HS-27A (cell line): ENCODE results near the gene USH2A.
A peak's percentile ranks its signal among the peaks of the same experiment; 100 is the strongest.

Source experiments
- DNase-seq: peaks from one replicate; pipeline ENCODE4 v3.0.0-alpha.2; 2012; ENCODE audit warnings: low read depth, missing footprints

Gene USH2A

DNA sequence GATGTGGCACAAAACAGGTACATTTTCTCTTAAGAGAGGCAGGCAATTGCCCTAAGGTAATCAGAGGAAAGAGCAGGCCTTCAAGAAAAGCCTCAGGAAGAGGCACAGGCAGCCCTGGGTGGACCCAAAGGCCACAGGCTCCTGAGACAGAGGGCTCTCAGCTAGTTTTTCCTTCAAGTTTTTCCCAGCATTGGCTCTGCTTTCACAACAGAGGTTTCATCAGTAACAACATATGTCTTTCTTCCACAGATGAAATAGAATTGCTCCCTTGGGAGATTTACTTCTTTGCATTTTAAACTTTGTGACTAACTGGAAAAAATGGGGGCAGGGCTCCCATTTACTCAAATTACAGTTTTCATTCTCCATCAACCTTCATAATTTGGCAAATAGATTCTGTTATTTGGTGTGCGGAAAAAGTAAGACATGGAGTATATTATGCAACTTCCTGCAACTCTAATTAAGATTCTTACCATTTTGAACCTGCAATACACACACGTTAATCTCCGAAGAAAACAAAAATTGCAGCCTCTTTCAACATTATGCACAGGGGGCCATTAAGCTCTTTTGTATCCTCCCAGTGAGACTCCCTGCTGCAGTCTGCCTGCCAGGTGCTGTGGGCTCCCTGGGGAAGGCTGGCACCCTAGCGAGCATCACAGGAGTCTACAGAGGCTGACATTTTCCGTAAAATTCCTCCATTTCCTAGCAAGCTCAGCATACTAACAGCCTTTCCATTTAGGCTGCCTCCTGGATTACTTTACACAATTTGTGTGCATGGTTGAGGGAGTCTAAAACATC, 282.3 kb downstream of the USH2A start:
- DNase-seq: no peak

DNA sequence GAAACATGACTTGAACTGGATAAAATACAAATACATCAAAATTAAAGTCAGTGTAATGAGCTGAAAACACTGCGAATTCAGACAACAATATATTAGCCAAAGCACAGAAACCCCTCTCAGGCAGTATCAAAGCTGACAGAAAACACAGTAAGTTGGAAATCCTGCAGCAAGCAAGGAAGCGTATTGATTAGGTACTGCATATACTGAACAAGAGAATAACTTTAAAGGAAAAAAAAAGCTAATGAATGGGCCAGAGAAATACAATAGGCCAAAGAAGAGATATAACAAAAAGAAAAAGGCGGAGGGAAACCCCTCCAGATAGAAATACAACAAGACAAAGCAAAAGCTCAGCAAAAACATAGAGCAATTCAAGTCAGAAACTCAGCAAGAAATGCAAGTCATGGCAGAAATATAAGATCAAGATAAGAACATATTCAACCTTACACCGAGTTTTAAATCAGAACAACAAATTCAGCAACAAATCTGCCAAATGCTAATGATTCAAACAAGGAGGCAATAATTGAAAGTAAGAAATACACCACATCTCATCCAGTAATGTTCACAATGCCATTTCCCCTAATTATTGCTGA, 299.0 kb downstream of the USH2A start:
- DNase-seq: no peak

DNA sequence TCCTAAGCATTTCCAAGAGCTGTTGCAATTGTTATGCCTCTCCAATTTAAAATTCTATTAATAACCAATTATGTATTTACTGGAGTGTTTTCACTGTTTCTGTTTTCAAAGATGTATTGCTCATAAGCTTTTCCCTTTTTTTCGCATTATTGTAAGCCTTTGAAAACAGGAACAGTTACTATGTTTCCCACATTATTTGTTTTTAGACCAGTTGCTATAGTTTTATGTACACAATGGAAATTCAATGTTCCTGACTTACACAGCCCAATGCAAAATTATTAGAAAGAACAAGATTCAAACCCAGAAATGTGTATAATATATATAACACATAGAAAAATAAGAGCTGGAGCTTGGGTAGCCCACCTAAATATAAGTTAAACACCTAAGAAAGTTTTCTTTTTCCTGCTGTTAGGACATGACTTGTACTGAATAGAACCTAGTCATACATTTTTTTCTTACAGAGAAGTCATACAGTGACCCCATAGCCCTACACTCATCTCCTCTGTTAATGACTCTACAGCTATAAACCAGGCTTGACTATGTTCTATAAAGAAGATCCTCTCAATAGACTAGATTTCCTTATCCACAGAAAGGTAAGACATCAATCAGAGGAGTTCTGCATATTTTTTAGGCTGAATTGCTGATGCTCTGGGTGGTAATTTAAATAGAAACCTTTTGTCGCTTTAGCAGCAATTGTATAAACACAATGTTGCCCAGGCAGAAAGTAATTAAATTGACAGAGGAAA, 299.6 kb downstream of the USH2A start:
- DNase-seq: no peak

DNA sequence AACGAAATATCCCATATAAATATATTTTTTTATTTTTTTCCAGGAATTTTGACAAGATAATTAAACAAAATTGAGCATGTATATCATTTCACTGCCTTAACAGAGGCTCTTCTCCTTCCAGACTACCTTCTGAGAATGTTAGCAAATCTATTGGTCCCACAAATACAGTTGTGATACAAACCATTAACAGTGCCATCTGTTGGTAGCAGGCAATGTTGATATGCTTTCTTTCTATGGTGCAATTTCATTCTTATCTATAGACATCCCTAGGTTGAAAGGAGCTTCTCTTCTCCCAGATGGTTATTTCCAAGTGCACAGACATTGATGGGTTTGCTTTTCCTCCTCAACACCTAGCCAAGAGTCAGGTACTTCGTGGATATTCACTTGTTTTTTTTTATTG, 303.6 kb downstream of the USH2A start:
- peak; percentile 14 for DNase-seq

DNA sequence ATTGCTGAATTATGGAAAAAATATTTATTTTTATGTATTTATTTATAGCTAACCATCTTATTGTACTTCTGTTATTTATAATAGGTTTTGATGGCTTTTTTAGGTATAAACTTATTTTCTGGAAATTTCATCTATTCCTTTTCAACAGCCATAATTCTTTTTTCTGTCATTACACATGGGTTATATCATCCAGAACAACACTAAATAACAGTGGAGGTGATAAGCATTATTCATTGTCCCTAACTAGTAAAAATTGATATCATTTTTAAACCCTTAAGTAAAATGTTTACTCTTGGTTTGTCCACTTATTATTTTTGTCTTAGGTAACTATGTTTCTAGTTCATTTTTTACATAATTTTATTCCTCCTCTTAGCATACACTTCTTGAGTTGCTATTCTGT, 309.1 kb downstream of the USH2A start:
- DNase-seq: no peak

DNA sequence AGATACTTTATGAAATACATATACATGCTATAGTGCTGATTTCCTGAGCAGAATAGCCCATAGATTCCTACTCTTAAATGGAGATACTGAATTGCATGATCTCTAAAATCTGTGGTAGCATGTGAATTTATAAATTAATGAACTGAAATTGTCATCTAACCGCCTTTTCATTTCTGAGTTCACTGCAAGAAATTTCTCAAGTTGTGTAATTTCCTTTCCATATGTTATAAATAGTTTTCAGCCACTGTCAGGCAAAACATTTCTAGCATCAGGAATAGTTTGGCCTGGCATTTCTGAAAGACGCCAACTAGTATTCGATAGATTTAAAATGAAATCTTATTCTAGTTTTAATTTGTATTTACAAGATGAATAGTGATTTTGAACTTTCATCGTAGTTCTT, 310.1 kb downstream of the USH2A start:
- DNase-seq: no peak

DNA sequence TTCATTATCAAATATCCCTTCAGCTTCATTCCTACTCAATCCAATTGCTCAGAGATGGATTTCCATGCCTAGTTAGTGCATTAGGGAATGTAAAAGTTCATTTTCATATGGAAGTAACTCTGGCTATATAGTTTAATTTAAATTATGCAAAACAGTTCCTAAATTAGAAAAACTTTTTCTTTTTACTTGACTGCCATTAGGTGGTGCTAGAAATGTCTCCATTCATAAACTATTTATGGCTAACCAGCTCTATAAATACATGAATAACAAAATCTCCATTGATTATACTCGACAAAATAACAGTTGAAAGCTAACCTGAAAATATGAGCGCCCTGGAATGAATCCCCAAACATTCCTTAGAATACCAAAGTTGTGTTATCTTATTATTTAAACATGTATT, 311.4 kb downstream of the USH2A start:
- no peak for DNase-seq

DNA sequence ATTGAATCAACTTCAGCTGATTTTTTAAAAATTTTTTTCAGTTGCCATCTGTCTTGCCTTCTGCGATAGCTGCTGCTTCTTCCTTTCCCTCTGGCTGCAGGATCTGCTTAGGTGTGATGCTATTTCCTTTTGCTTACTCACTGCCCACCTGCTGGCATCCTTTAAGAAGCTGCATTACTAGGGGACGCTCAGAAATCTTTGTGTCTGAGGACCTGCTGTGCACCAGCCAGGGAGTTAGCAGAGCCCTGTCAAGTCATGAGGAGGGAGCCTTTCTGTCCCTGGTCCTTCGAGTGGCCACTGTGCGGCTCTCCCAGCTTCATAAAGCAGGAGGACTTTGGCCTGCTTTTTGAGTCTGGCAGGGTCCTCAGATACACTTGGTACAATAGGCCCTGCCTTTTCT, 327.8 kb downstream of the USH2A start:
- DNase-seq: no peak

DNA sequence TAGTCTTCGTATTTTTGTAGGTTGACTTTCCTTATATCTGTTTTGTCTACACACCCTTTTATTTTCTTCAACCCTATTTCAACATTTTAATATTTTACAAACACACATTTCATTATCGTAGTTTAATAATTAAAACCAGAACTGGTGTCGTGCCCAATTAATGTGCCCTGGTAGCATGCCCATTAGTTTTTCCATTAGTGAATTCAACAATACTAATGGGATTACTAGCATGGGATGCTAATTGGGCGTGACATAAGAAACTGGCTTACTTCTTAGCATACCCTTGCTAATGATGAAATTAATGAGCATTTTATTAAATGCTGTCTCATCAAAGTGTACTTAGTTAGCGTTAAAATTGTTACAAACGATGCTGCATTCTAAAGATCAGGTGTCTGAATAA, 332.7 kb downstream of the USH2A start:
- DNase-seq: no peak

DNA sequence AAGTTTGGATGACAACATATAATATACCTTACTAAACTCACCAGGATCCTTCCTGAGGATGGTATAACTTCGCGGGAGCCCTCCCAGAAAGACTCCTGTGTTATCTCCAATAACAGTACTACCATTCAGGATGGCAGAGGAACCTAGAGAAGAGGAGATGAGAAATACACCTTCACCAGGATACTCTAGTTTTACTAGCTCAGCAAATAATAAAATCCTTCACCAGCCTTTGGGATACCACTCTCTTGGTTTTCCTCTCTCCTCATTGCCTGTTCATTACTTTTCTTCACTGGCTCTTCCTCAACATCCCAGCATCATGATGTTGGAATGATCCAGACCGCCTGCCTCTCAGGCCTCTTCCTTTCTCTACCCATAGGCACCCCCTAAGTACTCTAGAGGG, 336.6 kb downstream of the USH2A start:
- DNase-seq: no peak

DNA sequence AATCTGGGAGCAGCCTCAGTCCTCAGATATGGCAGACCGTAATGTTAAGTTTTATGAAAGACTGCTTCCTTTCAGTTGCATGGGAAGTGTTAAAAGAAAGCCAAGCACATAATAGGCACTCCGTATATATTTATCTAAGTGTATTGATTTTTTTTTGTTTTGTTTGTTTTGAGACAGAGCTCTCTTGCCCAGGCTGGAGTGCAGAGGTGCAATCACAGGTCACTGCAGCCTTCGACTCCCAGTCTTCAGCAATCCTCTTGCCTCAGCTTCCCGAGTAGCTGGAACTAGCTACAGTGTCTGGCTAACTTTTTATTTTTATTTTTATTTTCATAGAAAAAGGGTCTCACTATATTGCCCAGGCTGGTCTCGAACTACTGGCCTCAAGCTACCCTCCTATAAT, 341.8 kb downstream of the USH2A start:
- DNase-seq: no peak

DNA sequence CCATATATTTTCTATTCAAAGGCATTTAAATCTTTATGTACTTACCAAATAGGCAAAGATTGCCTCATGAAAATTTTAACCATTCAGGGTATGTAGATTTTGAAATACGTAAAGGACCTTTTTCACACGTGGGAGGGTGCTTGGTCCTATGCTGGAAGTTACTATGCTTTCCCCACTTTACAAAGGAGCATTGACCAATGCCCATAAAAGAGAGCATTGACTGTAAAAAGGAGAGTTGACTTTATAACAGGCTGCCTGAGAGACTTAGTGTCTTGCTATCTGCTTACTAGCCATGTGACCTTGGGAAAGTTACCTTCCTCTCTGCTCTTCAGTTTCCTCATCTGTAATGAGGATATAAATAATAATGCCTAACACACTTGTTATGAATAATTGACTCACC, 346.5 kb downstream of the USH2A start:
- no peak for DNase-seq

DNA sequence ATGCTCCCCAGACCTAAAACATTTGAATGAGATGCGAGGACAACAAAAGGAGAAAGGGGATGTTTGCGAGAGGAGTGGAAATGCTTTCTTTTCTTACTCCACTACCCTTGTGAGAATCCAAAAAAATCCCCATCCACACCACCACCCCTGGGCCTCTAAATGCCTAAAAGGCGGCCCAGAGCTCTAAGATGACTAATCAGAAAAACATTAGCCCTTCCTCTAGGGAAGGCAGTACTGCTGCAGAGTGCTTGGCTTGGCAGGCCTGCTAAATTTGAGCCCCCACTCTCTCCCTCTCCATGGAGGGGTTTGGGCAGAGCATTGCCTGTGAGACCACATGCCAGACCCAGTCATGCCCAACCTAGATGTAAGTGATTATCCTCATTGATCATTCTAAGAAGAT, 347.9 kb downstream of the USH2A start:
- DNase-seq: peak; percentile 52

DNA sequence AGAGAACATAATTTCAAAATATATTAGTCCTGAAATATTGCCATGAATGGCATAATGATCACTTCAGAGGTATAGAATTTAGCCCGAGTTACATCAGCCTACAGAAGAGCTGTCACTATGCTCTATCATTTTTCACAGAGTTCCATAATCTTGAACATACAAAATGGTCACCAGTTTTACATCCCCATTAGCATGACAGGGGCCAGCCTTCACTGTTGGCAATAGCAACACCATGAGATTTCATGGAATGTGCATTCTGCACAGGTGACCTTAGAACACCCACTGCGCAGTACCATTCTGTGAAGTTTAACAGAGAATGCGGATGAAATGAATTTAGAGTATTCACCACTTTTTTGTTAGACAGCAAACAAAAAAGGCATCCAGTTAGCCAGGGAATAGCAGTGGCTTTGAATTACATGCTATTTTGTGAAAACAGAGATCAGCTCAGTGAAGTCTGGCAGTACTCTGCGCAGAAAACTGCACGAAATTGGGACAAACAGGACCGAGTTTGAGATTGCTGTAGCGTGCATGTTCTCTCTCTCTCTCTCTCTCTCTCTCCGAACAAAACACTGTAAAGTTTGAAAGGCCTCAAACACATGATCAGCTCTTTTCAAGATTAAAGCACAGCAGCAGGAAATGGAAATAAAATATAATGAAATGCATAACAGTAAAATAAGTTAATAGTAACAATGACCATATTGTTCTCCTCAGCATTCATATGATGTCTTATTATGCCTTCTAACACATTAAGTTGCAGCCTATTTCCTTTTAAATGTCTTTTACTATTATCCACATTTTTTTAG, 349.3 kb downstream of the USH2A start:
- DNase-seq: no peak

DNA sequence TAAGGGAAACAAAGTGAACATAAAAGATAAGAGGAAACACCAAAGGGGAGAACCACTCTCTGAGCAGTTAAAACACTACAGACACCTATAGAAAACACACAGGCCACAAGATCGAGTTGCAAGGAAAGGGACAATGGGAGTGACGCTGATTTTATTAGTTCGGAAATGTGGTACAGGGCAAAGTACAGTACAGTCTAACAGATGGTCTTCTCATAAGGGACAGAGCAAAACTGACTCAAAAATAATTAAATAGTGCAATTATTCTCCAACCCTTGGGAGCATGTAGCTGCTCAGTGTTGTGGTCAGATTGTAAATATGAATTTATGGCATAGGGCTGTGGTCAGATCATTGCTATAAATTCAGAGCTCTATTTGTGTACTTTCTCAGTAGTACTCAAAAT, 352.0 kb downstream of the USH2A start:
- no peak for DNase-seq

DNA sequence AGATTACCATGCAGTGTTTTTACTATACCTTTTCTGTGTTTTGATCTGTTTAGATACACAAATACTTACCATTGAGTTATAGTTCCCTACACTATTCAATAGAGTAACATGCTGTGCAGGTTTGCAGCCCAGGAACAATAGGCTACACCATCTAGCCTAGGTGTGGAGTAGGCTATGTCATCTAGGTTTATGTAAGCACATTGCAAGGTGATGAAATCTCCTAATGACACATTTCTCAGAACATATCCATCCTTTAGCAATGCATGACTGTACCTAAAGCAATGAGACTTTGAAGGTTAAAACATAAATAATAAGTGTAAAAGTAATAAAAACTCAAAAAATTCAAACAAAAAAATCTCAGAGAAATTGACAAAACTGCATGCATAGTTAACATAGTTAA, 358.6 kb downstream of the USH2A start:
- DNase-seq: no peak

DNA sequence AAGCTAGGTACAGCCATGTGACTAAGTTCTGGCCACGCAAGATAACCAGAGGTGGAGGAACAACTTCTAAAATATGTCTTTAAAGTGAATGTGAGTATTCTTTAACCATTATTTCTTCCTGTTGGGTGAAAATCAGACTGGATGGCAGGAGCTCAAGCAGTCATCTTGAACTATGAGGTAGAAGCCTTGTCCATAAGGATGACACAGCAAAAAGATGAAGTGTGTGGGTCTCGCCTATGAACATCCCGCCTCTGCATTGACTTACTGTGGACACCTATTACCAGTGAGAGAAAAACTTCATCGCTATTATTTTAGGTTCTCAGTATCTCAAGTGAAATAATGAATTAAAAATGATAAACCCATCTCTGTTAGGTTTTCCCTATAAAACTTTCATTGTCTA, 365.3 kb downstream of the USH2A start:
- no peak for DNase-seq

DNA sequence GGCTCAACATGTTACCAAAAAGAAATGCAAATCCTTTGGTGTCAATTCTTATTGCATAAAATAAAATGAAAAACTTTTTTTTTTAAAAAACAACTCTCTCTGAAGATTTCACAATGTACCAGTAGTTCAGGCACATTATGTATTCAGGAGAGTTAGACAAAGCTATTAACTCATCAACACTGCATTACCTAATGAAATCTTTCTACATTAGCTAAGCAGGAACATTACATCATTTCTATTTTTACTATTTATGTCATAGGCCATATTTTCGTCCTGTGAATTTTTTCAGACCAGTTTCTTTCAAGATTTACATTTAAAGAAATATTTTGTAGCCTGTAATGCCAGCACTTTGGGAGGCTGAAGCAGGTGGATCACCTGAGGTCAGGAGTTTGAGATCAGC, 366.2 kb downstream of the USH2A start:
- no peak for DNase-seq

DNA sequence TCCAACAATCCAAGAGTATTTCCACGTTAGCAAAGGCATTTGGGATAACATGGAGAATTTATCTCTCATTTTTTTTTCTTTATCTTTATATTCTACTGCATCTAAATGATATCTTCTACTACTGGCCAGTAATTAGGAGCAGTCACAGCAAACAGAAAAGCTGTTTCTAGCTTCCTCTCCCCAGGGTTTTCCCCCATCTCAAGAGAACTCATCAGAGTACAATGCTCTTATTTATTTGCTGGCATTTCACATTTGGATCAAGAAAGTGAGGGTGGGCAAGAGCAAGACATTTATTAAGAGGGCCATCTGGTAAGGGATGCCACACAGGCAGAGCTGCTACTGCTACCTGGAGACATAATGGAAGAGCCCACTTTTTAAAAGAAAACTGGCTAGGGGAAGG, 368.2 kb downstream of the USH2A start:
- no peak for DNase-seq

DNA sequence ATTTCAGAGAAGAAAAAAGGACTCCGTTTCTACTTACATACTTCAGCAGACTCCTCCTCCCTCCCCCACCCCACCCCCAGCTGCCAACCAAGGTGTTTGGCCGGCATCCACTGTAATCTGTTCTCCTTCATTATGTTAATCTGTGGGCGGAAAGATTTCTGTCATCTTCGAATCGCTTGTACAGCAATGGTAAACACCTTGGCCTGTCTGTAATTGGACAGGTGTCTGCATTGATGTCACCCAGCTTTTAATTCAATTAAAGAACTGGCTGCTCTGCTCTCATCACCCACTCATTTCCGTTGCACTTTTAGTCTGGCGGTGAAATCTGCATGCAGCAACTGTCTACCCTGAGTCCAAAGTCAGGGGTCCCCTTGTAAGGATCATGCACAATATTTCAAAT, 368.6 kb downstream of the USH2A start:
- no peak for DNase-seq

DNA sequence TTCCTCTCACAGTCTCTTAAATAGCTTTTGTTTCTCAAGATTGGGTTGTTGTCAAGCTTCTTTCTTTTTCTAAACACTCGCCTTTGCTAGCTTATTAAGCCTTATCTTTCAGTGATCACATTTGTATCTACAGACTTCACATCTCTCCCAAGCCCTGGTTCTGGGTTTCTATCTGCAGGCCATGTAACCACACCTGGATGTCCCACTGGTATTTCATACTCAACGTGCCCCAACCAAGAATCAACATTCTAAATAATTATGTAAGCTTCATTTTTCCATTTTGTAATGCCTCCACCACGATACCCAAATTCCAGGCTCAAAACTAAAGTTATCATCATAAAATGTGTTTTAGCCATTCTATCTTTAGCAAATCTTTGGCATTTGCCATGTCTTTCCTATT, 372.2 kb downstream of the USH2A start:
- DNase-seq: no peak

DNA sequence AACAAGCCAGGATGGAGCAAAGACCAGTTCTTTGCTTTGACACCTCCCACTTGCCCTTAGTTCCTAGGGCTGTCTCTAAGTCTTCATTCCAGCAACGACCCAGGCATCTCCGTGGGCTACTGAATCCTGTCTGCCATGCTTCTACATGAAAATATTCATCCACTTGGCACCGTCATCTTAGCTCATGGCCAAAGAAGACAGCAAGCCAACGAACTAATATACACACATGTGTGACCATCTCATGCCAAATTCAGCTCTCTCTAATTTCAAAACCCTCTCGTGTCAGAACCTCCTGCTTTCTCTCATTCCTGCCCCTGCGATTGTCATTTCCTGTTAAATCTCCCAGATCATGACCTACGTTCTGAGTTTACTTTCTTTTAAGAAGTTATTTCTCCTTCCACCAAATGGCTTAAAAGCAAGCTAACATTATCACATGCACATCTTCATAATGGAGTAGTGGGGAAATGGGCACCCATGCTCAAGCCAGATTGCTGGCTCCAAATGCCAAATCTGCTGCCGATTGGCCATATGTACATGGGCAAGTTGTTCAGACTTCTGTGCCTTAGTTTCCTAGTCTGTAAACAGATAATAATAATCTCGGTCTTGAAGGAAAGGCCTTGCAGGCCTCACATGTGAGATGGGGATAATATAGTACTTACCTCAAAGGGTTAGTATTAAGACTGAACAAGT, 373.4 kb downstream of the USH2A start:
- DNase-seq: no peak
